H1 (cell line): ENCODE data around the gene FOXI2. TPM values are rescaled to one million over a fixed set of nuclear protein-coding genes. Genes with fewer than 3 reads are reported as not detected.

ENCODE experiments used
- CEBPB ChIP-seq: IDR thresholded peaks from 2 replicates; pipeline ENCODE4 v1.6.1; 2012; ENCODE audit warnings: low read depth, low read length
- NANOG ChIP-seq: IDR thresholded peaks from 2 replicates; pipeline ENCODE4 v1.6.1; 2011; ENCODE audit warnings: low read length, low read depth, mild to moderate bottlenecking, inconsistent platforms; ENCODE audit not compliant: insufficient read depth, poor library complexity, severe bottlenecking
- SRF ChIP-seq: IDR thresholded peaks from 2 replicates; pipeline ENCODE4 v1.6.1; 2011; ENCODE audit warnings: mild to moderate bottlenecking, low read depth, low read length, moderate library complexity
- polyA plus RNA-seq, 7 experiments: library from polyadenylated mRNA; depleted of rRNA in 3 of 7; stranded (reverse) in 5 of 7; unstranded in 2 of 7; fragments of >200 nt in 5 of 7; fragments of 200-250 nt in 2 of 7; gene quantifications; 1 replicate in 5 of 7; 2 replicates in 1 of 7; 4 replicates in 1 of 7; pipeline versions ENCODE4 v1.2.1 to v1.2.3, GENCODE V29; 2011 to 2013; ENCODE audit warnings: missing spikeins in 2 of 7, mixed read lengths in 2 of 7
- total RNA-seq: library from RNA; stranded (reverse); fragmentation: NEBNext Ultra II Directional; extraction: Animal tissue kit (Norgen Biotek cat#: 25700); gene quantifications from 2 replicates; pipeline ENCODE4 v1.2.1, GENCODE V29; 2021
- TF ChIP-seq, protein P1 (sequence below): fragments of 300-600 bp; sonication (generic); IDR thresholded peaks from 2 replicates; pipeline ENCODE4 v1.7.1; 2012; ENCODE audit warnings: low read length, moderate library complexity, mild to moderate bottlenecking, inconsistent platforms; ENCODE audit not compliant: insufficient replicate concordance

FOXI2 gene
- total and polyA plus RNA-seq, 2 of the 8 experiments (the other 6 are each of a cell fraction or from before 2014, with no cell fraction given) = 1.0 TPM

GRCh38 chr10:127790066-127790624 is 53.2 kb downstream of the FOXI2 start (continued):
- TF ChIP-seq, protein P1, sequence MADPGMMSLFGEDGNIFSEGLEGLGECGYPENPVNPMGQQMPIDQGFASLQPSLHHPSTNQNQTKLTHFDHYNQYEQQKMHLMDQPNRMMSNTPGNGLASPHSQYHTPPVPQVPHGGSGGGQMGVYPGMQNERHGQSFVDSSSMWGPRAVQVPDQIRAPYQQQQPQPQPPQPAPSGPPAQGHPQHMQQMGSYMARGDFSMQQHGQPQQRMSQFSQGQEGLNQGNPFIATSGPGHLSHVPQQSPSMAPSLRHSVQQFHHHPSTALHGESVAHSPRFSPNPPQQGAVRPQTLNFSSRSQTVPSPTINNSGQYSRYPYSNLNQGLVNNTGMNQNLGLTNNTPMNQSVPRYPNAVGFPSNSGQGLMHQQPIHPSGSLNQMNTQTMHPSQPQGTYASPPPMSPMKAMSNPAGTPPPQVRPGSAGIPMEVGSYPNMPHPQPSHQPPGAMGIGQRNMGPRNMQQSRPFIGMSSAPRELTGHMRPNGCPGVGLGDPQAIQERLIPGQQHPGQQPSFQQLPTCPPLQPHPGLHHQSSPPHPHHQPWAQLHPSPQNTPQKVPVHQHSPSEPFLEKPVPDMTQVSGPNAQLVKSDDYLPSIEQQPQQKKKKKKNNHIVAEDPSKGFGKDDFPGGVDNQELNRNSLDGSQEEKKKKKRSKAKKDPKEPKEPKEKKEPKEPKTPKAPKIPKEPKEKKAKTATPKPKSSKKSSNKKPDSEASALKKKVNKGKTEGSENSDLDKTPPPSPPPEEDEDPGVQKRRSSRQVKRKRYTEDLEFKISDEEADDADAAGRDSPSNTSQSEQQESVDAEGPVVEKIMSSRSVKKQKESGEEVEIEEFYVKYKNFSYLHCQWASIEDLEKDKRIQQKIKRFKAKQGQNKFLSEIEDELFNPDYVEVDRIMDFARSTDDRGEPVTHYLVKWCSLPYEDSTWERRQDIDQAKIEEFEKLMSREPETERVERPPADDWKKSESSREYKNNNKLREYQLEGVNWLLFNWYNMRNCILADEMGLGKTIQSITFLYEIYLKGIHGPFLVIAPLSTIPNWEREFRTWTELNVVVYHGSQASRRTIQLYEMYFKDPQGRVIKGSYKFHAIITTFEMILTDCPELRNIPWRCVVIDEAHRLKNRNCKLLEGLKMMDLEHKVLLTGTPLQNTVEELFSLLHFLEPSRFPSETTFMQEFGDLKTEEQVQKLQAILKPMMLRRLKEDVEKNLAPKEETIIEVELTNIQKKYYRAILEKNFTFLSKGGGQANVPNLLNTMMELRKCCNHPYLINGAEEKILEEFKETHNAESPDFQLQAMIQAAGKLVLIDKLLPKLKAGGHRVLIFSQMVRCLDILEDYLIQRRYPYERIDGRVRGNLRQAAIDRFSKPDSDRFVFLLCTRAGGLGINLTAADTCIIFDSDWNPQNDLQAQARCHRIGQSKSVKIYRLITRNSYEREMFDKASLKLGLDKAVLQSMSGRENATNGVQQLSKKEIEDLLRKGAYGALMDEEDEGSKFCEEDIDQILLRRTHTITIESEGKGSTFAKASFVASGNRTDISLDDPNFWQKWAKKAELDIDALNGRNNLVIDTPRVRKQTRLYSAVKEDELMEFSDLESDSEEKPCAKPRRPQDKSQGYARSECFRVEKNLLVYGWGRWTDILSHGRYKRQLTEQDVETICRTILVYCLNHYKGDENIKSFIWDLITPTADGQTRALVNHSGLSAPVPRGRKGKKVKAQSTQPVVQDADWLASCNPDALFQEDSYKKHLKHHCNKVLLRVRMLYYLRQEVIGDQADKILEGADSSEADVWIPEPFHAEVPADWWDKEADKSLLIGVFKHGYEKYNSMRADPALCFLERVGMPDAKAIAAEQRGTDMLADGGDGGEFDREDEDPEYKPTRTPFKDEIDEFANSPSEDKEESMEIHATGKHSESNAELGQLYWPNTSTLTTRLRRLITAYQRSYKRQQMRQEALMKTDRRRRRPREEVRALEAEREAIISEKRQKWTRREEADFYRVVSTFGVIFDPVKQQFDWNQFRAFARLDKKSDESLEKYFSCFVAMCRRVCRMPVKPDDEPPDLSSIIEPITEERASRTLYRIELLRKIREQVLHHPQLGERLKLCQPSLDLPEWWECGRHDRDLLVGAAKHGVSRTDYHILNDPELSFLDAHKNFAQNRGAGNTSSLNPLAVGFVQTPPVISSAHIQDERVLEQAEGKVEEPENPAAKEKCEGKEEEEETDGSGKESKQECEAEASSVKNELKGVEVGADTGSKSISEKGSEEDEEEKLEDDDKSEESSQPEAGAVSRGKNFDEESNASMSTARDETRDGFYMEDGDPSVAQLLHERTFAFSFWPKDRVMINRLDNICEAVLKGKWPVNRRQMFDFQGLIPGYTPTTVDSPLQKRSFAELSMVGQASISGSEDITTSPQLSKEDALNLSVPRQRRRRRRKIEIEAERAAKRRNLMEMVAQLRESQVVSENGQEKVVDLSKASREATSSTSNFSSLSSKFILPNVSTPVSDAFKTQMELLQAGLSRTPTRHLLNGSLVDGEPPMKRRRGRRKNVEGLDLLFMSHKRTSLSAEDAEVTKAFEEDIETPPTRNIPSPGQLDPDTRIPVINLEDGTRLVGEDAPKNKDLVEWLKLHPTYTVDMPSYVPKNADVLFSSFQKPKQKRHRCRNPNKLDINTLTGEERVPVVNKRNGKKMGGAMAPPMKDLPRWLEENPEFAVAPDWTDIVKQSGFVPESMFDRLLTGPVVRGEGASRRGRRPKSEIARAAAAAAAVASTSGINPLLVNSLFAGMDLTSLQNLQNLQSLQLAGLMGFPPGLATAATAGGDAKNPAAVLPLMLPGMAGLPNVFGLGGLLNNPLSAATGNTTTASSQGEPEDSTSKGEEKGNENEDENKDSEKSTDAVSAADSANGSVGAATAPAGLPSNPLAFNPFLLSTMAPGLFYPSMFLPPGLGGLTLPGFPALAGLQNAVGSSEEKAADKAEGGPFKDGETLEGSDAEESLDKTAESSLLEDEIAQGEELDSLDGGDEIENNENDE = no peak
- TF ChIP-seq SRF (no peak), NANOG (no peak), CEBPB (no peak)
- TF ChIP-seq, all 59 proteins: peak for 0
